NCI-H2107 (cell line): Measurements from ENCODE around the gene OXSR1.
"Not testable (repeated sequence)": the region's sequence is repeated elsewhere in the genome, so short reads cannot be mapped to it uniquely, and the experiment has no call there.

Experiments
- DNase-seq: peaks from one replicate; lab custom pipeline; 2025; lab: John Stamatoyannopoulos, UW

The OXSR1 gene

DNA sequence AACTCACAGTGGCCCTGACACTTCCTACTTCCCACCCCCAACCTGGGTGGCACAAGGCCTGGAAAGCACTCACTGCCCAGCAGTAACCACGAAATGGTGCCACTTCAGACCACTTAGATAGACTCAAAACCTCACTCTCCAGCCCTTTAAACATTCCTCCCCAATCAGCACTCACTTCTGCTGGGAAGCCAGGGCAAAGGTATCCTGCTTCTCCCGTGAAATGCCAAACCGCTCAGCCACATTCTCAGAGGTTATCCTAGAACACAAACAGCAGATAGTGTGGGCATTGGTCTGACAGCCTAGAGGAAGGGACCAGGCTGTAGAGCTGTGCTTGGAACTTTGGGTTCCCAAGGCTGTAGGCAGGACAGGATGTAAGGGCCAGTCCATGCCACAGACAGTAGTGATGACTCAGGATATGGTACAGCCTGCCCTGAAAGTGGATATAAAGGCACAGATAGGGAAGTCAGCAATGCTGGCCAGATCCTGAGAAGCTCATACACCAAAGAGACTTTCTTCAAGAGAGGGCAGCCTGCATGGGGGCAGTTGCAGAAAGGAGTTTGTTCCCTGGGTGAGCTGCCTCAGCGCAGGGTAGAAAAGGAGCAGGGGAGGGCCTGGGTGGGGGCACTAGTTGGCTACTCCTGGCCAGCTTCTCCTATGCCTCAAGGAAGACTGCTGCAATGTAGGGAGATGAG lies 37.6 kb upstream of the OXSR1 start:
- DNase-seq: no peak

DNA sequence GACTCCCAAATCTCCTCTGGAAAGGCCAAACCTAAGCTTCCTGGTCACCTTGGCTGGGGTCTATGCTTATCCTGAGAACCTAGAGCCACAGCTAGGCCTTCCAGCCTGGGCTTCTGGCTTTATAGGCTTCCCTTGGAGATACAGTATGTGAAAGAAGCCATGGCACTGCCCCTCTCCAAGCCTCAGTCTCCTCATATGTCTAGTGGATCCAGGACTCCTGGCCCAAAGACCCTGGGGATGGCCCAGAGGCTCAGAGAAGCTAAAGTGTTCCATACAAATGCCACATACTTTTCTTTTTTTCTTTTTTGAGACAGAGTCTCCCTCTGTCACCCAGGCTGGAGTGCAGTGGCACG lies 37.1 kb upstream of the OXSR1 start:
- no peak for DNase-seq

- DNase-seq: no peak
Measured at GRCh38 chr3:38129058-38129457, 36.3 kb upstream of the OXSR1 start.

DNA sequence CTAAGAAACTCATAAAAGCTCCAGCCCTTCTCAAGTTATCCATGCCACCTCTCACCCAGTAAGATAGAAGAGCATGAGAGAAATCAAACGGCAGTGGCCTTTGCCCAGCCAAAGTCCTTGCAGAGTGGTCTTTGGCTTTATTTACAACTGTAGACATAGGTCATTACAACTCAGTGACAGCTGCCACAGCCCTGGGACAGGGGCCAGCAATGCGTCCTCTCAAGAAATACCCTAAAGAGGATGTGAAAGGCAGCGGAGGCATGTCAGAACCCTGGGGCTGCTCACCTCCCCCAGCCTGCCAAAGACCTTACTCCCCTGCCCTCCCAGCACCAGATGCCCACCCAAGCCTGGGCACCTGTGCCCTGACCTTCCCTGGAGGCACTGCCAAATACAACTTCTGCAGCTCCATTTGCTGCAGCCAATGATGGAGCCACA lies 34.7 kb upstream of the OXSR1 start:
- no peak for DNase-seq

- DNase-seq: no peak
Measured at GRCh38 chr3:38131621-38132369, 33.5 kb upstream of the OXSR1 start.

GRCh38 chr3:38133209-38133556 lies 32.2 kb upstream of the OXSR1 start:
- no peak for DNase-seq

GRCh38 chr3:38133557-38134405 lies 31.6 kb upstream of the OXSR1 start:
- DNase-seq: no peak

DNA sequence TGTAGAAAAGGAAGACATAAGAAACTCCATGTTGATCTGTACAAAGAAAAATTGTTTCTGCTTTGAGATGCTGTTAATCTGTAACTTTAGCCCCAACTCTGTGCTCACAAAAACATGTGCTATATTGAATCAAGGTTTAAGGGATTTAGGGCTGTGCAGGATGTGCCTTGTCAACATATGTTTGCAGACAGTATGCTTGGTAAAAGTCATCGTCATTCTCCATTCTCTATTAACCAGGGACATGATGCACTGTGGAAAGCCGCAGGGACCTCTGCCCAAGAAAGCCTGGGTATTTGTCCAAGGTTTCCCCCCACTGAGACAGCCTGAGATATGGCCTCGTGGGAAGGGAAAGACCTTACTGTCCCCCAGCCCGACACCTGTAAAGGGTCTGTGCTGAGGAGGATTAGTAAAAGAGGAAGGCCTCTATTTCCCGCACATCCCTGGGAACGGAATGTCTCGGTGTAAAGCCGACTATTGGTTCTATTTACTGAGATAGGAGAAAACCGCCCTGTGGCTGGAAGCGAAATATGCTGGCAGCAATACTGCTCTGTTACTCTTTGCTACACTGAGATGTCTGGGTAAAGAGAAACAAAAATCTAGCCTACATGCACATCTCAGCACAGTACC lies 30.7 kb upstream of the OXSR1 start:
- not testable (repeated sequence) for DNase-seq

DNA sequence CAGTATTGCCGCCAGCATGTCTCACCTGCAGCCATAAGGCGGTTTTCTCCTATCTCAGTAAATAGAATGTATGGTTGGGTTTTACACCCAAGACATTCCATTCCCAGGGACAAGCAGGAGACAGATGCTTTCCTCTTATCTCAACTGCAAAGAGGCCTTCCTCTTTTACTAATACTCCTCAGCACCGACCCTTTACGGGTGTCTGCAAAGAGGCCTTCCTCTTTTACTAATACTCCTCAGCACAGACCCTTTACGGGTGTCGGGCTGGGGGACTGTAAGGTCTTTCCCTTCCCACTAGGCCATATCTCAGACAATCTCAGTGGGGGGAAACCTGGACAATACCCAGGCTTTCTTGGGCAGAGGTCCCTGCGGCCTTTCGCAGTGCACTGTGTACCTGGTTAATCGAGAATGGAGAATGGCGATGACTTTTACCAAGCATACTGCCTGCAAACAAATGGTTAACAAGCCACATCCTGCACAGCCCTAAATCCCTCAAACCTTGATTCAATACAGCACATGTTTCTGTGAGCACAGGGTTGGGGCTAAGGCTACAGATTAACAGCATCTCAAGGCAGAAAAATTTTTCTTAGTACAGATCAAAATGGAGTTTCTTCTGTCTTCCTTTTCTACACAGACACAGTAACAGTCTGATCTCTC lies 29.6 kb upstream of the OXSR1 start:
- DNase-seq: not testable (repeated sequence)

DNA sequence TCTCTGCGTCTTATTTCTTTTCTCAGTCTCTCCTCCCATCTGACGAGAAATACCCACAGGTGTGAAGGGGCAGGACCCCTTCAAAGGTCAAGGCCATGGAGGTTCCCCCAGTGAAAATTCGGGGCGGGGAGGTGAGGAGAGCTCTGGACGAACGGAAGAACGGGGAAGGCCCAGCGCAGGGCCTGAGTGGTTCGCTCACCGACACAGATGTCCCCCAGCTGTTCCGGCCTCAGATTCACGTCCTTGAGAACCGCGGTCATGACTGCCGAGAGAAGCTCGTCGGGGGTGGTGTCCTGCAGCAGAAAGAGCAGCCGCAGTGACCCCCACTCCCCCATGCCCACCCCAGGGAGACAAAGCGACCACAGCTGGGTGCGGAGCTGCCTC lies 29.0 kb upstream of the OXSR1 start:
- DNase-seq: no peak

DNA sequence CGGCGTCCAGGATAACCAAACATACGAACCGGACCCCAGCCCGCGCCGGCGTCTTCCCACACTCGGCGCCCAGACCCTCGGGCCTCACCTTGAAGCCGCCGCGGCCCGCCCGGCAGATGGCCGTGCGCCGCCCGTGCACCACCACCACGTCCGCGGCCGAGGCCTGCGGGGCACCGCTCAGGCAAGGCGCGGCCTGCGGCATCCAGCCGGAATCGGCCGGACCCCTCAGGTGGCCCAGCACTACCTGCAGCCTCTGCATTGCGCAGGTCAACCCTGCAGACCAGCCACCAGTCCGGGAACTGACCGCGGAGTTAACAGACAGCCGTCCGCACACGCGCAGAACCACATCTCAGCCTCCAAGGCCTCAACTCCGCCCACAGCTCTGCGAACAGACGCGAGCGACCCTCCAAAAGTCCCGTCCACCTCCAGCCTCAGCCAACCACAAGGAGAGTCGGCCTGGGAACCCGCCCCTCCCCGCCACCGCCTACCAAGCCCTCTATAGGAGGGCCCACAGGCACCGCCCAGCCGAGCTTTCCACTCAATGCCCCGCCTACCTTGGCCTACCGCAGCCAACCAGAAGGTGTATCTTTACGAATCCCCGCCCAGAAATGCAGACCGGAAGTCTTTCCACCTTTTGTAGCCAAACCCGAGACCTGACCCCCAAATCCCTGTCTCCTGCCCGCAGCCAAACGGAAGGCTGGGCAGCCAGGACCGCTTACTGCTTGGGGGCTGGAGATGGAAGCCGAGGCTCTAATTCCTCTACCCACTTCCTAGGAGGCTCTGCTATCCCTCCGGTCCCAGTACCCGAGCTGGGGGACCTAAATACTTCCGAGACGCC lies 28.3 kb upstream of the OXSR1 start, which contains the start of gene ACAA1:
Gene ACAA1 (minus strand): TSS at position 351 of the 838 bp plus-strand sequence. CDS start 92 bp downstream, at position 259.
- DNase-seq: peak; percentile 87

DNA sequence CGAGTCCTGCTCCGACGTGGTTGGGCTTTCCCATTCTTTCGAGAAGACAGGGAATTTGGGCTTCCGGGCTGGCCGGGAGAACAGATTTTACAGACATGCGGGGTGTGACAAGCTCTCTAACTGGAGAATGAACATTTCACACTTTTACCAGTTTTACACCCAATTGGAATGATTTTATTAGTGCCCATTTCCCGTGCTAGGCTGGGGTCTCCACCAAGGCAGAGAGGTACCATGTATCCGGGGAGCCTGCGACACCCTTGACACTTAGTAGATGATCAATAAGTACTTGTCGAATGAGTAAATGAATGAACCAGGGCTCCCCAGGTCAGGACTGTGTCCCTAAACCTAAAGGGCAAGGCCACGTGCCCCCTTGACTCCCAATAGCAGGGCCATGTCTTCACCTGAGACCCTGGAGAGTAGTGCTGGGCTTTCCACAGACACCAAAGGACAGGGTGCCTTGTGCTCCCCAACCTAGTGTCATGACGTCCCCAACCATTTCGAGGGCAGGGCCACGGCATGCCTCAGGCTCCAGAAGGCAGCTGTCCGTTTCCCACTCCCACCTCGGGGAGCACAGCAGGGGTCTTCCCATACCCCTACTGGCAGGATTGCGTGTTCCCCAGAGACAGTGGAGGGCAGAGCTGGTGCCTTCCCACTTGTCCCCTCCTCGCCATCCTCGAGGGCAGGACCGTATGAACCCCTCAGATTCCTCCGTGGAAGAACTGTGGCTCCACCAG lies 27.6 kb upstream of the OXSR1 start:
- DNase-seq: no peak

- no peak for DNase-seq
Measured at GRCh38 chr3:38138349-38139190, 26.8 kb upstream of the OXSR1 start, which contains the start of gene MYD88. MYD88 (plus strand) TSS chr3:38138661; CDS start chr3:38138701, 40 bp downstream.

GRCh38 chr3:38139191-38139590 lies 26.1 kb upstream of the OXSR1 start:
- DNase-seq: no peak

DNA sequence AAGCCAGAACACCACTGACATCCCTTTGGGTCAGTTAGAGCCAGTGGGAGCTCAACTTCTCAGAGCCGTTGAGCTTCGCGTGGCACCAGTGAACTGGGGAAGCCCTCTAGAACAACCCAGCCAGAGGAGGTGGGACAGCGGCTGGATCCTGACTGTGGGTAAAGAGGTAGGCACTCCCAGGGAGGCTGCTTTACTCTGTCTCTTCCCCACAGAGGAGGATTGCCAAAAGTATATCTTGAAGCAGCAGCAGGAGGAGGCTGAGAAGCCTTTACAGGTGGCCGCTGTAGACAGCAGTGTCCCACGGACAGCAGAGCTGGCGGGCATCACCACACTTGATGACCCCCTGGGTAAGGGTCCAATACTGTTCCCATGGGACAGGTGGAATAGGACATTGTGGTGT lies 25.7 kb upstream of the OXSR1 start:
- no peak for DNase-seq

GRCh38 chr3:38140326-38141172 lies 24.8 kb upstream of the OXSR1 start:
- DNase-seq: no peak

GRCh38 chr3:38141173-38141951 lies 24.0 kb upstream of the OXSR1 start:
- DNase-seq: no peak

- DNase-seq: no peak
Measured at GRCh38 chr3:38141952-38142273, 23.4 kb upstream of the OXSR1 start.
